Measurements from ENCODE around the gene CCDC40.

GRCh38 chr17:80028030-80028429 lies 8.4 kb upstream of the CCDC40 start:
- TF ChIP-seq, protein P1, sequence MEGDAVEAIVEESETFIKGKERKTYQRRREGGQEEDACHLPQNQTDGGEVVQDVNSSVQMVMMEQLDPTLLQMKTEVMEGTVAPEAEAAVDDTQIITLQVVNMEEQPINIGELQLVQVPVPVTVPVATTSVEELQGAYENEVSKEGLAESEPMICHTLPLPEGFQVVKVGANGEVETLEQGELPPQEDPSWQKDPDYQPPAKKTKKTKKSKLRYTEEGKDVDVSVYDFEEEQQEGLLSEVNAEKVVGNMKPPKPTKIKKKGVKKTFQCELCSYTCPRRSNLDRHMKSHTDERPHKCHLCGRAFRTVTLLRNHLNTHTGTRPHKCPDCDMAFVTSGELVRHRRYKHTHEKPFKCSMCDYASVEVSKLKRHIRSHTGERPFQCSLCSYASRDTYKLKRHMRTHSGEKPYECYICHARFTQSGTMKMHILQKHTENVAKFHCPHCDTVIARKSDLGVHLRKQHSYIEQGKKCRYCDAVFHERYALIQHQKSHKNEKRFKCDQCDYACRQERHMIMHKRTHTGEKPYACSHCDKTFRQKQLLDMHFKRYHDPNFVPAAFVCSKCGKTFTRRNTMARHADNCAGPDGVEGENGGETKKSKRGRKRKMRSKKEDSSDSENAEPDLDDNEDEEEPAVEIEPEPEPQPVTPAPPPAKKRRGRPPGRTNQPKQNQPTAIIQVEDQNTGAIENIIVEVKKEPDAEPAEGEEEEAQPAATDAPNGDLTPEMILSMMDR (IDR thresholded peaks at IDR 0.05) = no peak
- TF ChIP-seq POLR2AphosphoS5 (IDR thresholded peaks at IDR 0.05) = peak in 1 of 3 donors; percentile 35
- TF ChIP-seq POLR2A (IDR thresholded peaks at IDR 0.05) = no peak
